Nephron progenitor cell (in vitro differentiated cells): ENCODE data around the gene LRP4.
"Not testable (repeated sequence)": the region's sequence is repeated elsewhere in the genome, so short reads cannot be mapped to it uniquely, and the experiment has no call there.

ENCODE experiments used
- DNase-seq: peaks from one replicate; pipeline ENCODE4 v3.0.0; 2021
- H3K27ac Mint-ChIP-seq: 2 replicates; pipeline ENCODE4 v1.8.0; 2021; ENCODE audit warnings: mild to moderate bottlenecking, moderate library complexity, mixed read lengths
- H3K27me3 Mint-ChIP-seq: 2 replicates; pipeline ENCODE4 v1.8.0; 2021; ENCODE audit warnings: mild to moderate bottlenecking, low read depth, mixed read lengths; ENCODE audit not compliant: poor library complexity
- H3K36me3 Mint-ChIP-seq: 2 replicates; pipeline ENCODE4 v1.8.0; 2021; ENCODE audit warnings: low read depth, mixed read lengths
- H3K4me1 Mint-ChIP-seq: 2 replicates; pipeline ENCODE4 v1.8.0; 2021; ENCODE audit warnings: mixed read lengths
- H3K4me3 Mint-ChIP-seq: 2 replicates; pipeline ENCODE4 v1.8.0; 2021; ENCODE audit warnings: mild to moderate bottlenecking, moderate library complexity, mixed read lengths
- H3K9me3 Mint-ChIP-seq: 2 replicates; pipeline ENCODE4 v1.8.0; 2021; ENCODE audit warnings: mild to moderate bottlenecking, moderate library complexity, mixed read lengths
- CTCF ChIP-seq: fragments of 200-600 bp; sonication (generic); IDR thresholded peaks from 2 replicates; pipeline ENCODE4 v1.5.0; 2021; ENCODE audit warnings: antibody characterized with exemption

LRP4 gene, protein sequence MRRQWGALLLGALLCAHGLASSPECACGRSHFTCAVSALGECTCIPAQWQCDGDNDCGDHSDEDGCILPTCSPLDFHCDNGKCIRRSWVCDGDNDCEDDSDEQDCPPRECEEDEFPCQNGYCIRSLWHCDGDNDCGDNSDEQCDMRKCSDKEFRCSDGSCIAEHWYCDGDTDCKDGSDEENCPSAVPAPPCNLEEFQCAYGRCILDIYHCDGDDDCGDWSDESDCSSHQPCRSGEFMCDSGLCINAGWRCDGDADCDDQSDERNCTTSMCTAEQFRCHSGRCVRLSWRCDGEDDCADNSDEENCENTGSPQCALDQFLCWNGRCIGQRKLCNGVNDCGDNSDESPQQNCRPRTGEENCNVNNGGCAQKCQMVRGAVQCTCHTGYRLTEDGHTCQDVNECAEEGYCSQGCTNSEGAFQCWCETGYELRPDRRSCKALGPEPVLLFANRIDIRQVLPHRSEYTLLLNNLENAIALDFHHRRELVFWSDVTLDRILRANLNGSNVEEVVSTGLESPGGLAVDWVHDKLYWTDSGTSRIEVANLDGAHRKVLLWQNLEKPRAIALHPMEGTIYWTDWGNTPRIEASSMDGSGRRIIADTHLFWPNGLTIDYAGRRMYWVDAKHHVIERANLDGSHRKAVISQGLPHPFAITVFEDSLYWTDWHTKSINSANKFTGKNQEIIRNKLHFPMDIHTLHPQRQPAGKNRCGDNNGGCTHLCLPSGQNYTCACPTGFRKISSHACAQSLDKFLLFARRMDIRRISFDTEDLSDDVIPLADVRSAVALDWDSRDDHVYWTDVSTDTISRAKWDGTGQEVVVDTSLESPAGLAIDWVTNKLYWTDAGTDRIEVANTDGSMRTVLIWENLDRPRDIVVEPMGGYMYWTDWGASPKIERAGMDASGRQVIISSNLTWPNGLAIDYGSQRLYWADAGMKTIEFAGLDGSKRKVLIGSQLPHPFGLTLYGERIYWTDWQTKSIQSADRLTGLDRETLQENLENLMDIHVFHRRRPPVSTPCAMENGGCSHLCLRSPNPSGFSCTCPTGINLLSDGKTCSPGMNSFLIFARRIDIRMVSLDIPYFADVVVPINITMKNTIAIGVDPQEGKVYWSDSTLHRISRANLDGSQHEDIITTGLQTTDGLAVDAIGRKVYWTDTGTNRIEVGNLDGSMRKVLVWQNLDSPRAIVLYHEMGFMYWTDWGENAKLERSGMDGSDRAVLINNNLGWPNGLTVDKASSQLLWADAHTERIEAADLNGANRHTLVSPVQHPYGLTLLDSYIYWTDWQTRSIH (N-terminal part only)

DNA sequence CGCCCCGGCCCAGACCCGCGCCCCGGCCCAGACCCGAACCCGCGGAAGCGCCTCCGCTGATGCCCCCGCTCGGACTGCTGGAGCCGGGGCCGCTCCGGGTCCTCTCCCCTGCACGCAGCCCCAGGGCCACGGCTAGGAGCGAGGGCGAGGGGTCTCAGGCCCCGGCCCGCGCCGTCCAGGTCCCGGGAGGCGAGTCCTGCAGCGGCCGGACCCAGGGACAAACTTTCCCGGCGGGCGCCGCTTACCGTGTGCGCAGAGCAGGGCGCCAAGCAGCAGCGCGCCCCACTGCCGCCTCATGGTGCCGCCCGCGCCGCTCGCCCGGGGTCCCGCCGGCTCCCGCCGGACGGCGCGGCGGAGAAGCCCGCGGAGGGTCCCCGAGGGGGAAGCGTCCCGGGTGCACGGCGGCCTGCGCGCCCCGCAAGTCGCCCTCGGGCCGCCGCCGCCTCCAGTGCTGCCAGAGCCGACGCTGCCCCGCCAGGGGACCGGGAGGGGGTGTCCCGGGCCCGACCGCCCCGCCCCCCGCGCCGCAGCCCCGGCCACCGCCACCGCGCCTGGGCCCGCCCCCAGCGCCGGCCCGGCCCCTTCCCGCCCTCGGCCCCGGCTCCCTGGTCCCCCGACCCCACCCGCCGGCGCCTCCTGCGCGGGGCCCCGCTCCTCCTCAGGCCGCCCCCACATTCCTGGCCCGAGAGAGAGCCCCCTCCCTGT is at the start of gene LRP4:
Gene LRP4 (minus strand): TSS at position 468 of the 705 bp plus-strand sequence. CDS start 171 bp downstream, at position 297.
- peaks cover 65% of the 10 kb centered on the region for H3K4me1 Mint-ChIP-seq
- peak; percentile 86 for DNase-seq

GRCh38 chr11:46967962-46968361 is 49.6 kb upstream of the LRP4 start:
- no peaks in the 10 kb centered on the region for H3K27me3 Mint-ChIP-seq

More for the DNA sequence above, at the start of gene LRP4:
- H3K9me3 Mint-ChIP-seq = no peaks in the 10 kb centered on the region
- H3K4me3 Mint-ChIP-seq = peak within 1 kb of the TSS; percentile 95
- no peaks in the 10 kb centered on the region for H3K36me3 Mint-ChIP-seq
- peak within 1 kb of the TSS; percentile 96 for H3K27ac Mint-ChIP-seq
- TF ChIP-seq CTCF = no peak
- no peaks in the 10 kb centered on the region for H3K27me3 Mint-ChIP-seq

DNA sequence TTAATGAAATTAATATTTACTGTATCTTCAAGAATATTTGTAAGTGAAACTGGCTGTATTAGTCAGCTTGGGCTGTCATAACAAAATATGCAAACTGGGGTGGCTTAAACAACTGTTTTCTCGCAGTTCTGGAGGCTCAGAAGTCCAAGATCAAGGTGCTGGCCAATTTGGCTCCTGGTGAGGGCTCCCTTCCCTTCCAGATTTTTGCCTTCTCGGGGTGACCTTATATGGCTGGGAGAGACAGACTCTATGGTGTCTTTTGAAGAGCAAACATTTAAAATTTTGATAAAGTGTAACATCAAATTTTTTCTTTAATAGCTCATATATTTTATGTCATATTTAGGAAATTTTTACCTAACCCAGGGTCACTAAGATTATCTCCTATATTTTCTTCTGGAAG is 48.4 kb upstream of the LRP4 start:
- Mint-ChIP-seq H3K27me3 (no peaks in the 10 kb centered on the region), H3K36me3 (peaks cover 49% of the 10 kb centered on the region), H3K4me3 (no peak overlapping the region), H3K27ac (peak overlapping the region; percentile 51), H3K4me1 (no peaks in the 10 kb centered on the region), H3K9me3 (peaks cover 19% of the 10 kb centered on the region)
- no peak for DNase-seq
- TF ChIP-seq CTCF = no peak

More at GRCh38 chr11:46967962-46968361, 49.6 kb upstream of the LRP4 start:
- Mint-ChIP-seq H3K36me3 (peaks cover 38% of the 10 kb centered on the region), H3K27ac (no peak overlapping the region), H3K9me3 (peaks cover 16% of the 10 kb centered on the region), H3K4me3 (no peak overlapping the region), H3K4me1 (no peaks in the 10 kb centered on the region)
- DNase-seq = no peak
- TF ChIP-seq CTCF = no peak

GRCh38 chr11:46963844-46964243 is 45.5 kb upstream of the LRP4 start:
- Mint-ChIP-seq H3K4me3 (no peak overlapping the region), H3K9me3 (peaks cover 44% of the 10 kb centered on the region), H3K36me3 (peaks cover 78% of the 10 kb centered on the region), H3K27ac (no peak overlapping the region), H3K4me1 (no peaks in the 10 kb centered on the region), H3K27me3 (no peaks in the 10 kb centered on the region)
- no peak for DNase-seq
- TF ChIP-seq CTCF = no peak

DNA sequence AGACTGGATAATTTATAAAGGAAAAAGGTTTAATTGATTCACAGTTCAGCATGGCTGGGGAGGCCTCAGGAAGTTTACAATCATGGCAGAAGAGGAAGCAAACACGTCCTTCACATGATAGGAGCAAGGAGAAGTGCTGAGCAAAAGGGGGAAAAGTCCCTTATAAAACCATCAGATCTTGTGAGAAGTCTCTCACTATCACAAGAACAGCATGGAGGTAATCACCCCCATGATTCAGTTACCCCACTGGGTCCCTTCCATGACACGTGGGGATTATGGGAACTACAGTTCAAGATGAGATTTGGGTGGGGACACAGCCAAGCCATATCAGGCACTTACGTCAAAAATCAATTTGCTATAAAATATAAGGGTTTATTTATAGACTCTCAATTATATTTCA is 43.5 kb upstream of the LRP4 start:
- H3K4me3 Mint-ChIP-seq, H3K27me3 Mint-ChIP-seq, H3K27ac Mint-ChIP-seq, DNase-seq, H3K4me1 Mint-ChIP-seq: not testable (repeated sequence)
- peaks cover 52% of the 10 kb centered on the region for H3K9me3 Mint-ChIP-seq
- peaks cover 97% of the 10 kb centered on the region for H3K36me3 Mint-ChIP-seq
